CD4-positive, alpha-beta T cell (primary cell): ENCODE data around the gene MAST4. TPM values are rescaled to one million over a fixed set of nuclear protein-coding genes. Genes with fewer than 3 reads are reported as not detected.

Source experiments
- ATAC-seq: fragments of 200-7000 bp; cut with Tn5 transposase; one replicate; pipeline ENCODE4 v1.10.0; 2022; ENCODE audit warnings: mild to moderate bottlenecking; ENCODE audit not compliant: poor library complexity
- CTCF ChIA-PET: fragments of 350-600 bp; sonication (Branson Sonifier 250); formaldehyde crosslinking; loops from one replicate; lab custom pipeline; 2021; ENCODE audit warnings: antibody characterized with exemption, inconsistent platforms; lab: Charles Lee
- POLR2A ChIA-PET: fragments of 350-600 bp; sonication (Branson Sonifier 250); formaldehyde crosslinking; loops from one replicate; lab custom pipeline; 2021; ENCODE audit warnings: antibody characterized with exemption, inconsistent platforms; lab: Charles Lee
- DNase-seq, 14 experiments: peaks; one replicate each; pipeline ENCODE4 v3.0.0-alpha.2; 2013 to 2020; ENCODE audit warnings: mixed read lengths in 2 of 14
- H3K27ac ChIP-seq, 2 donors: one replicate each; pipeline versions ENCODE4 v1.5.1 to v1.7.0; 2013; ENCODE audit warnings: low read length in 2 of 2, low read depth in 1 of 2, mild to moderate bottlenecking in 1 of 2
- H3K27me3 ChIP-seq, 2 experiments: 1 replicate in 1 of 2; 2 replicates in 1 of 2; pipeline versions ENCODE4 v1.6.1 to v1.7.0; 2013; ENCODE audit warnings: low read length in 2 of 2, control low read depth in 1 of 2, mild to moderate bottlenecking in 1 of 2, moderate library complexity in 1 of 2; ENCODE audit not compliant: insufficient read depth in 2 of 2, control insufficient read depth in 1 of 2
- H3K36me3 ChIP-seq: one replicate; pipeline ENCODE4 v1.6.1; 2013; ENCODE audit warnings: low read length, control low read depth; ENCODE audit not compliant: insufficient read depth
- H3K4me1 ChIP-seq: one replicate; pipeline ENCODE4 v1.6.1; 2013; ENCODE audit warnings: low read length, control low read depth; ENCODE audit not compliant: insufficient read depth
- H3K4me3 ChIP-seq: one replicate; pipeline ENCODE4 v1.5.1; 2013; ENCODE audit warnings: mild to moderate bottlenecking, low read length, moderate library complexity
- H3K9me3 ChIP-seq, 2 experiments: 1 replicate in 1 of 2; 2 replicates in 1 of 2; pipeline versions ENCODE4 v1.6.1 to v1.7.0; 2013; ENCODE audit warnings: low read length in 2 of 2, mild to moderate bottlenecking in 2 of 2, control low read depth in 1 of 2, moderate library complexity in 1 of 2; ENCODE audit not compliant: control insufficient read depth in 1 of 2, insufficient read depth in 1 of 2
- H3K27ac Mint-ChIP-seq: one replicate; pipeline ENCODE4 v1.8.0; 2020; ENCODE audit warnings: mixed read lengths
- H3K27me3 Mint-ChIP-seq: one replicate; pipeline ENCODE4 v1.8.0; 2021; ENCODE audit warnings: mixed read lengths
- H3K36me3 Mint-ChIP-seq: one replicate; pipeline ENCODE4 v1.8.0; 2021; ENCODE audit warnings: low read depth, mixed read lengths
- H3K4me1 Mint-ChIP-seq: one replicate; pipeline ENCODE4 v1.8.0; 2021; ENCODE audit warnings: low read depth, mixed read lengths
- H3K4me3 Mint-ChIP-seq: one replicate; pipeline ENCODE4 v1.8.0; 2020; ENCODE audit warnings: mild to moderate bottlenecking, mixed read lengths
- H3K9me3 Mint-ChIP-seq: one replicate; pipeline ENCODE4 v1.8.0; 2020; ENCODE audit warnings: mixed read lengths
- intact Hi-C, 2 experiments: fragments of 100-400 bp; cut with DNase I in 1 of 2; cut with micrococcal nuclease in 1 of 2; formaldehyde crosslinking; loops; one replicate each; pipeline versions ENCODE4 v1.15.1 to v1.9.0; 2023 to 2025; cut with DNase I, micrococcal nuclease
- total RNA-seq, 174 experiments: library from RNA in 2 of 174; stranded (reverse) in 2 of 174; gene quantifications; one replicate each; pipeline ENCODE4 v1.2.3 and lab custom pipeline; 2021 to 2026
- TF ChIP-seq, protein P1 (sequence below): fragments of 200-600 bp; IDR thresholded peaks from one replicate; pipeline ENCODE4 v1.8.0; 2022; ENCODE audit warnings: antibody characterized with exemption, mild to moderate bottlenecking

MAST4 gene
- total RNA-seq, 2 experiments from 2014 or later, result 21.3 to 21.6 TPM

DNA sequence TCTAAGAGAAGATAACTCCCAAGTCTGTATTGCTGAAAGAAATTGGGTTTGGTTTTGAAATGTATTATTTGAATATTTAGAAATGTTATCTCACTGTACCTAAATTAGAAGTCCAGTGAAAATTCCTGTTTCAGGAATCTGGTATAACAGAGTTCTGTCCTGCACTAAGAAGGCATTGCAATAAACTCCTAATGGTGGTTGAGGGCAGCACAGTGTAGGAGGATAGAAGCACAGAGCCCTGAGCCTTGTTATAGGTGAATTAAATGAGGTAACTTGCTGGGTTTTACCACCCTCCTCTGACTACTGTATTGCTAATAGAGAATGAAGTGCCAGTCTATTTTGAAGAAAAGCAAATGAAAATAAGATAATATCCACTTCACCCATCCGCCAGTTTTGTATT lies 457.0 kb downstream of the MAST4 start:
- H3K27ac ChIP-seq, result no peak overlapping the region
- Mint-ChIP-seq H3K4me1 (peaks cover 16% of the 10 kb centered on the region), H3K27me3 (no peaks in the 10 kb centered on the region), H3K4me3 (no peak overlapping the region), H3K27ac (no peak overlapping the region), H3K9me3 (no peaks in the 10 kb centered on the region), H3K36me3 (peaks cover 28% of the 10 kb centered on the region)
- intact Hi-C loops, result no loop called here
- ChIA-PET CTCF (no interaction called here), POLR2A (no interaction called here)
- no peak for ATAC-seq
- no peak overlapping the region for H3K4me3 ChIP-seq
- H3K27me3 ChIP-seq, result no peaks in the 10 kb centered on the region
- no peak for DNase-seq
- H3K9me3 ChIP-seq, result no peaks in the 10 kb centered on the region
- TF ChIP-seq, protein P1, sequence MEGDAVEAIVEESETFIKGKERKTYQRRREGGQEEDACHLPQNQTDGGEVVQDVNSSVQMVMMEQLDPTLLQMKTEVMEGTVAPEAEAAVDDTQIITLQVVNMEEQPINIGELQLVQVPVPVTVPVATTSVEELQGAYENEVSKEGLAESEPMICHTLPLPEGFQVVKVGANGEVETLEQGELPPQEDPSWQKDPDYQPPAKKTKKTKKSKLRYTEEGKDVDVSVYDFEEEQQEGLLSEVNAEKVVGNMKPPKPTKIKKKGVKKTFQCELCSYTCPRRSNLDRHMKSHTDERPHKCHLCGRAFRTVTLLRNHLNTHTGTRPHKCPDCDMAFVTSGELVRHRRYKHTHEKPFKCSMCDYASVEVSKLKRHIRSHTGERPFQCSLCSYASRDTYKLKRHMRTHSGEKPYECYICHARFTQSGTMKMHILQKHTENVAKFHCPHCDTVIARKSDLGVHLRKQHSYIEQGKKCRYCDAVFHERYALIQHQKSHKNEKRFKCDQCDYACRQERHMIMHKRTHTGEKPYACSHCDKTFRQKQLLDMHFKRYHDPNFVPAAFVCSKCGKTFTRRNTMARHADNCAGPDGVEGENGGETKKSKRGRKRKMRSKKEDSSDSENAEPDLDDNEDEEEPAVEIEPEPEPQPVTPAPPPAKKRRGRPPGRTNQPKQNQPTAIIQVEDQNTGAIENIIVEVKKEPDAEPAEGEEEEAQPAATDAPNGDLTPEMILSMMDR, result no peak
- H3K4me1 ChIP-seq, result no peaks in the 10 kb centered on the region
- H3K36me3 ChIP-seq, result no peaks in the 10 kb centered on the region

DNA sequence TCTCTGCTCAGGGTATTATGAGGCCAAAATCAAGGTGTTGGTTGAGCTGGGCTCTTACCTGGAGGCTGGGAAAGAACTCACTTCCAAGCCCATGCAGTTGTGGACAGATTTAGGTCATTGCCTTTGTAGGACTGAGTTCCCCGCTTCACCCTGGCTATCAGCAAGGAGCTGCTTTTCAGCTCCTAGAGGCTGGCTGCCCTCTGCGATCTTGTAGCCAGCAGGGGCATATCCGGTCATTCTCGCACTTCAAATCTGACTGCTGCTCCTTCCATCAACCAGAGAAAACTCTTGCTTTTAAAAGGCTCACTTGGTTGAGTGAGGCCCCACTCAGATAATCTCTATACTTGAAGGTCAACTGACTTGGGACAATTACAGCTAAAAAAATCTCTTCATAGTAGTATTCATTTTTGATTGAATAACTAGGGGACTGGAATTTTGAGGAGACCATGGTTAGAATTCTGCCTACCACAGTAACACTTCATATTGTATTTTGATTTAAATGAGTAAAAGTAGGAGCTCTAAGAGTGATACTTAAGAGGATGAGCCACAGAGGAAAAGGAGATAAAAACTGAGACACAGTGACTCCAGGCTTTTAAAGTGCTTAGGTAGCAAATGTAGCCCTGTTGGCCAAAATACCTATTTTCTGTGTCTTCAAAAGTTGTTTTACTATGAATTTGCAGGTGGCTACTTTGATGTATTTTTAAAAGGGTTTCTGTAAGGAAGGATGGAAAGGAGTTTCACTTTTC lies 463.0 kb downstream of the MAST4 start:
- TF ChIP-seq, protein P1, result no peak
- intact Hi-C loops, result no loop called here
- no peaks in the 10 kb centered on the region for H3K27me3 ChIP-seq
- peaks cover 66% of the 10 kb centered on the region for H3K36me3 Mint-ChIP-seq
- no peak overlapping the region for H3K27ac ChIP-seq
- no peak overlapping the region for H3K4me3 ChIP-seq
- ATAC-seq (no peak), DNase-seq (no peak)
- ChIA-PET CTCF (no interaction called here), POLR2A (interaction anchor here (1.4 kb wide), 1 partner anchor 9 kb away, joined by 3 read pairs; no protein-coding TSS in a partner anchor)
- H3K36me3 ChIP-seq, result no peaks in the 10 kb centered on the region
- no peaks in the 10 kb centered on the region for H3K9me3 ChIP-seq
- peaks cover 36% of the 10 kb centered on the region for H3K4me1 Mint-ChIP-seq
- H3K4me3 Mint-ChIP-seq, result no peak overlapping the region
- no peaks in the 10 kb centered on the region for H3K4me1 ChIP-seq
- H3K9me3 Mint-ChIP-seq, result no peaks in the 10 kb centered on the region
- H3K27me3 Mint-ChIP-seq, result no peaks in the 10 kb centered on the region
- H3K27ac Mint-ChIP-seq, result no peak overlapping the region

DNA sequence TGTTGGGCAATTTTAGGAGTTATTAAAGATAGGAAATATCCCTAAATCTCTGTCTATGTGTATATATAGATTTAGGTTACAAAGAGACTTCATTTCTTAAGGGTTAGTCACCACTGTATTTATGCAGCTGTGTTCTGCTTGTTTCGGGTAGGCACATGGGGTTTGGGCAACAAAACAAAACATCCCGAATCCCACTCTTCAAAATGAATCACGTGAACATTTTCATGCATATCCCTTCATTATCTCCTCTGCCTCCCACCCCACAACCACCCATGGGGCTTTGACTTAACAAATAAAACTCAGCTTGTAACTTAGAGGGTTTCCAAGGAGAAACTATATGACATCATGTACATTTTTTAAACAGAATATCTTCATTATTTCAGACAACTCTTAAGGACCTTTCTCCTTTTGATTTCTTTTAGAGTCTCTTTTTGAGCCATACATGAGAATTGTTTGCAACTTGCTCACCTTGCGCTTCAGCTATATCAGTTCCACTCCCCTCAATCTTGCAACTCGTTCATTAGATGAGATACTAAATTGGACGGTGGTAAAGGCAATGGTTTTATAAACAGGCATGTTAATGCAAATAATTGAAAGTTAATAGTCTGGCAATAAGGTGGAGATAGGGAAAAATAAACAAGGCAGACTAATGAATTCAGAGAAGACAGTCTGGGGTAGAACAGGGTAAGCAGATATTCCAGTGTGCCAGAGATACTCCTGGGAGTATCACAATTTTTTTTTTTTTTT lies 463.7 kb downstream of the MAST4 start:
- CTCF ChIA-PET, result no interaction called here

More for the DNA sequence above, 463.7 kb downstream of the MAST4 start:
- Mint-ChIP-seq H3K4me1 (peaks cover 39% of the 10 kb centered on the region), H3K4me3 (no peak overlapping the region), H3K36me3 (peaks cover 60% of the 10 kb centered on the region), H3K27ac (no peak overlapping the region), H3K27me3 (no peaks in the 10 kb centered on the region), H3K9me3 (no peaks in the 10 kb centered on the region)
- POLR2A ChIA-PET, result interaction anchor here (1.4 kb wide), 1 partner anchor 10 kb away, joined by 3 read pairs; no protein-coding TSS in a partner anchor
- DNase-seq (no peak), ATAC-seq (no peak)
- TF ChIP-seq, protein P1, result no peak
- H3K9me3 ChIP-seq, result no peaks in the 10 kb centered on the region
- H3K27ac ChIP-seq, result no peak overlapping the region
- intact Hi-C loops, result loop anchor here in 1 of 2 experiments (10.0 kb wide), 1 partner anchor 55 kb away; no protein-coding TSS in a partner anchor
- no peaks in the 10 kb centered on the region for H3K27me3 ChIP-seq
- H3K4me1 ChIP-seq, result no peaks in the 10 kb centered on the region
- no peak overlapping the region for H3K4me3 ChIP-seq
- H3K36me3 ChIP-seq, result no peaks in the 10 kb centered on the region
